GM12874 (cell line): Measurements from ENCODE around the gene POLR2E.

ENCODE experiments used
- CTCF ChIP-seq: IDR thresholded peaks from 2 replicates; pipeline ENCODE4 v1.5.1; 2011; ENCODE audit warnings: low read depth, mild to moderate bottlenecking, control low read depth, low read length, moderate library complexity; ENCODE audit not compliant: insufficient read depth

Gene POLR2E

GRCh38 chr19:1094978-1095701 is at the start of gene POLR2E:
Gene POLR2E, minus strand, starts transcription at chr19:1095375. Its CDS starts 60 bp downstream, at chr19:1095315.
- no peak for TF ChIP-seq CTCF

- TF ChIP-seq CTCF: no peak
These were observed 49.6 kb upstream of the POLR2E start for GRCh38 chr19:1144741-1145140.

- no peak for TF ChIP-seq CTCF
These were observed 48.7 kb upstream of the POLR2E start for GRCh38 chr19:1143828-1144399.

GRCh38 chr19:1141944-1142343 is 46.8 kb upstream of the POLR2E start:
- no peak for TF ChIP-seq CTCF

- no peak for TF ChIP-seq CTCF
These were observed 45.3 kb upstream of the POLR2E start for GRCh38 chr19:1140272-1141027.

- TF ChIP-seq CTCF: no peak
These were observed 44.0 kb upstream of the POLR2E start for GRCh38 chr19:1139126-1139525.

GRCh38 chr19:1138121-1138520 is 42.9 kb upstream of the POLR2E start:
- TF ChIP-seq CTCF: no peak
